B cell (primary cell): ENCODE measurements around the gene FOXJ1. TPM values are rescaled to one million over a fixed set of nuclear protein-coding genes. Genes with fewer than 3 reads are reported as not detected.

Source experiments
- ATAC-seq: fragments of 200-7000 bp; cut with Tn5 transposase; one replicate; pipeline ENCODE4 v1.10.0; 2021; ENCODE audit warnings: low read depth, mild to moderate bottlenecking, moderate number of reproducible peaks, moderate library complexity
- CTCF ChIA-PET: fragments of 350-600 bp; sonication (Branson Sonifier 250); formaldehyde crosslinking; loops from one replicate; lab custom pipeline; 2021; ENCODE audit warnings: antibody characterized with exemption, inconsistent platforms; lab: Charles Lee
- POLR2A ChIA-PET: fragments of 350-600 bp; sonication (Branson Sonifier 250); formaldehyde crosslinking; loops from one replicate; lab custom pipeline; 2021; ENCODE audit warnings: antibody characterized with exemption; lab: Charles Lee
- DNase-seq: peaks from one replicate; pipeline ENCODE4 v3.0.0; 2013
- H2AFZ ChIP-seq: 2 replicates; pipeline ENCODE4 v1.6.1; 2012; ENCODE audit warnings: mild to moderate bottlenecking, low read depth, low read length; ENCODE audit not compliant: insufficient read depth, poor library complexity, severe bottlenecking
- H3K27ac ChIP-seq, 2 donors: 1 replicate in 1 of 2; 2 replicates in 1 of 2; pipeline ENCODE4 v1.5.1; 2012 to 2013; ENCODE audit warnings: low read length in 2 of 2, mild to moderate bottlenecking in 2 of 2, moderate library complexity in 1 of 2
- H3K27me3 ChIP-seq, 4 experiments: fragments of 200-600 bp in 1 of 4; sonication (generic) in 1 of 4; replicated peaks in 1 of 4; 1 replicate in 2 of 4; 2 replicates in 2 of 4; pipeline versions ENCODE4 v1.6.1 to v1.7.0; 2013 to 2016; ENCODE audit warnings: low read length in 3 of 4, mild to moderate bottlenecking in 2 of 4, mixed read lengths in 1 of 4, moderate library complexity in 1 of 4; ENCODE audit not compliant: insufficient read depth in 4 of 4, control insufficient read depth in 3 of 4; ENCODE audit errors: control extremely low read depth in 1 of 4
- H3K36me3 ChIP-seq, 2 experiments: replicated peaks in 1 of 2; 1 replicate in 1 of 2; 2 replicates in 1 of 2; pipeline versions ENCODE4 v1.6.1 to v1.7.1; 2013; ENCODE audit warnings: low read length in 1 of 2; ENCODE audit not compliant: insufficient read depth in 2 of 2, control insufficient read depth in 1 of 2; ENCODE audit errors: control extremely low read depth in 1 of 2, extremely low read depth in 1 of 2
- H3K4me1 ChIP-seq, 2 donors: fragments of 200-600 bp in 1 of 2; sonication (generic) in 1 of 2; 1 replicate in 1 of 2; 2 replicates in 1 of 2; pipeline versions ENCODE4 v1.5.1 to v1.6.1; 2013 to 2017; ENCODE audit warnings: low read length in 2 of 2; ENCODE audit not compliant: control insufficient read depth in 2 of 2, insufficient read depth in 2 of 2
- H3K4me2 ChIP-seq: replicated peaks from 2 replicates; pipeline ENCODE3; 2012; ENCODE audit warnings: mild to moderate bottlenecking, low read depth, low read length; ENCODE audit not compliant: poor library complexity, severe bottlenecking
- H3K4me3 ChIP-seq, 5 experiments: fragments of 200-600 bp in 1 of 5; sonication (generic) in 1 of 5; 1 replicate in 3 of 5; 2 replicates in 2 of 5; pipeline versions ENCODE4 v1.5.1 to v1.7.0; 2011 to 2016; ENCODE audit warnings: low read length in 4 of 5, mild to moderate bottlenecking in 4 of 5, low read depth in 2 of 5, control low read depth in 1 of 5, moderate library complexity in 1 of 5; ENCODE audit not compliant: insufficient read depth in 1 of 5; ENCODE audit errors: control extremely low read depth in 1 of 5, extremely low read depth in 1 of 5
- H3K79me2 ChIP-seq: fragments of 200-600 bp; sonication (generic); one replicate; pipeline ENCODE4 v1.6.0; 2016; ENCODE audit warnings: low read length; ENCODE audit not compliant: control insufficient read depth, insufficient read depth
- H3K9ac ChIP-seq: fragments of 200-600 bp; sonication (generic); 2 replicates; pipeline ENCODE4 v1.6.1; 2017; ENCODE audit warnings: mild to moderate bottlenecking, low read length, moderate library complexity
- H3K9me3 ChIP-seq, 3 donors: one replicate each; pipeline versions ENCODE4 v1.6.1 to v1.7.1; 2013; ENCODE audit warnings: low read length in 2 of 3; ENCODE audit not compliant: control insufficient read depth in 2 of 3, insufficient read depth in 1 of 3; ENCODE audit errors: control extremely low read depth in 1 of 3
- H4K20me1 ChIP-seq: 2 replicates; pipeline ENCODE4 v1.6.0; 2012; ENCODE audit warnings: mild to moderate bottlenecking, low read length; ENCODE audit not compliant: insufficient read depth, control insufficient read depth, poor library complexity, severe bottlenecking
- H3K27ac Mint-ChIP-seq: one replicate; pipeline ENCODE4 v1.8.0; 2021; ENCODE audit warnings: mixed read lengths
- H3K27me3 Mint-ChIP-seq: one replicate; pipeline ENCODE4 v1.8.0; 2021; ENCODE audit warnings: mixed read lengths
- H3K4me1 Mint-ChIP-seq: one replicate; pipeline ENCODE4 v1.8.0; 2021; ENCODE audit warnings: mixed read lengths
- H3K4me3 Mint-ChIP-seq: one replicate; pipeline ENCODE4 v1.8.0; 2021; ENCODE audit warnings: mixed read lengths
- H3K9me3 Mint-ChIP-seq: one replicate; pipeline ENCODE4 v1.8.0; 2022; ENCODE audit warnings: mixed read lengths; ENCODE audit not compliant: insufficient read depth
- EZH2 ChIP-seq: IDR thresholded peaks from 2 replicates; pipeline ENCODE4 v1.6.1; 2012; ENCODE audit warnings: borderline replicate concordance, low read depth, mild to moderate bottlenecking, moderate library complexity, low read length; ENCODE audit not compliant: insufficient read depth, poor library complexity, severe bottlenecking
- WGBS: methylation state at CpG from one replicate; pipeline ENCODE4 v1.1.5; 2013; ENCODE audit warnings: missing lambda C conversion rate; ENCODE audit not compliant: insufficient coverage; 5-methylcytosine and 5-hydroxymethylcytosine counted together
- intact Hi-C: fragments of 100-400 bp; cut with micrococcal nuclease; formaldehyde crosslinking; loops from one replicate; pipeline ENCODE4 v1.10.0; 2022
- polyA plus RNA-seq: library from polyadenylated mRNA; depleted of rRNA; stranded (reverse); fragments of >200 nt; gene quantifications from 2 replicates; pipeline ENCODE4 v1.2.3, GENCODE V29; 2012
- total RNA-seq, 2 donors: library from RNA; stranded (reverse); fragments of 120-200 nt in 1 of 2; gene quantifications; 1 replicate in 1 of 2; 2 replicates in 1 of 2; pipeline versions ENCODE4 v1.2.3 to v1.2.4, GENCODE V29; 2013 to 2022
- TF ChIP-seq, protein P1 (sequence below): fragments of 200-600 bp; IDR thresholded peaks from one replicate; pipeline ENCODE4 v1.8.0; 2022; ENCODE audit warnings: antibody characterized with exemption, mild to moderate bottlenecking

Gene FOXJ1
- total and polyA plus RNA-seq, 2 donors (not counting 1 experiment from before 2014, with no cell fraction given), result 0.20 to 1.0 TPM

GRCh38 chr17:76138234-76138895 lies 2.7 kb downstream of the FOXJ1 start:
- no peak overlapping the region for H3K9ac ChIP-seq
- ATAC-seq (no peak), DNase-seq (no peak)
- H2AFZ ChIP-seq, result no peak overlapping the region
- Mint-ChIP-seq H3K4me1 (peaks cover 29% of the 10 kb centered on the region), H3K9me3 (no peaks in the 10 kb centered on the region), H3K4me3 (no peak overlapping the region), H3K27ac (no peak overlapping the region), H3K27me3 (peaks cover 21% of the 10 kb centered on the region)
- no peak overlapping the region for H3K4me2 ChIP-seq
- peaks cover 0 to 10% (median 0%) of the 10 kb centered on the region in 3 donors for H3K9me3 ChIP-seq
- TF ChIP-seq EZH2, result no peak
- TF ChIP-seq, protein P1, sequence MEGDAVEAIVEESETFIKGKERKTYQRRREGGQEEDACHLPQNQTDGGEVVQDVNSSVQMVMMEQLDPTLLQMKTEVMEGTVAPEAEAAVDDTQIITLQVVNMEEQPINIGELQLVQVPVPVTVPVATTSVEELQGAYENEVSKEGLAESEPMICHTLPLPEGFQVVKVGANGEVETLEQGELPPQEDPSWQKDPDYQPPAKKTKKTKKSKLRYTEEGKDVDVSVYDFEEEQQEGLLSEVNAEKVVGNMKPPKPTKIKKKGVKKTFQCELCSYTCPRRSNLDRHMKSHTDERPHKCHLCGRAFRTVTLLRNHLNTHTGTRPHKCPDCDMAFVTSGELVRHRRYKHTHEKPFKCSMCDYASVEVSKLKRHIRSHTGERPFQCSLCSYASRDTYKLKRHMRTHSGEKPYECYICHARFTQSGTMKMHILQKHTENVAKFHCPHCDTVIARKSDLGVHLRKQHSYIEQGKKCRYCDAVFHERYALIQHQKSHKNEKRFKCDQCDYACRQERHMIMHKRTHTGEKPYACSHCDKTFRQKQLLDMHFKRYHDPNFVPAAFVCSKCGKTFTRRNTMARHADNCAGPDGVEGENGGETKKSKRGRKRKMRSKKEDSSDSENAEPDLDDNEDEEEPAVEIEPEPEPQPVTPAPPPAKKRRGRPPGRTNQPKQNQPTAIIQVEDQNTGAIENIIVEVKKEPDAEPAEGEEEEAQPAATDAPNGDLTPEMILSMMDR, result no peak
- ChIA-PET CTCF (no interaction called here), POLR2A (interaction anchor here (0.6 kb wide), 1 partner anchor 86 kb away, joined by 3 read pairs; no protein-coding TSS in a partner anchor)
- peaks cover 26 to 34% of the 10 kb centered on the region in 2 donors for H3K4me1 ChIP-seq
- H3K27ac ChIP-seq, result no peak overlapping the region
- no peaks in the 10 kb centered on the region for H3K36me3 ChIP-seq
- 98% methylated on average over 8 of the region's 23 CpGs for WGBS
- intact Hi-C loops, result no loop called here
- no peak overlapping the region for H3K4me3 ChIP-seq
- no peaks in the 10 kb centered on the region for H4K20me1 ChIP-seq
- H3K27me3 ChIP-seq, result peaks cover 0 to 43% (median 11%) of the 10 kb centered on the region in 4 experiments
- no peaks in the 10 kb centered on the region for H3K79me2 ChIP-seq
